ENCODE results near the gene CAPRIN1.

Gene CAPRIN1, protein sequence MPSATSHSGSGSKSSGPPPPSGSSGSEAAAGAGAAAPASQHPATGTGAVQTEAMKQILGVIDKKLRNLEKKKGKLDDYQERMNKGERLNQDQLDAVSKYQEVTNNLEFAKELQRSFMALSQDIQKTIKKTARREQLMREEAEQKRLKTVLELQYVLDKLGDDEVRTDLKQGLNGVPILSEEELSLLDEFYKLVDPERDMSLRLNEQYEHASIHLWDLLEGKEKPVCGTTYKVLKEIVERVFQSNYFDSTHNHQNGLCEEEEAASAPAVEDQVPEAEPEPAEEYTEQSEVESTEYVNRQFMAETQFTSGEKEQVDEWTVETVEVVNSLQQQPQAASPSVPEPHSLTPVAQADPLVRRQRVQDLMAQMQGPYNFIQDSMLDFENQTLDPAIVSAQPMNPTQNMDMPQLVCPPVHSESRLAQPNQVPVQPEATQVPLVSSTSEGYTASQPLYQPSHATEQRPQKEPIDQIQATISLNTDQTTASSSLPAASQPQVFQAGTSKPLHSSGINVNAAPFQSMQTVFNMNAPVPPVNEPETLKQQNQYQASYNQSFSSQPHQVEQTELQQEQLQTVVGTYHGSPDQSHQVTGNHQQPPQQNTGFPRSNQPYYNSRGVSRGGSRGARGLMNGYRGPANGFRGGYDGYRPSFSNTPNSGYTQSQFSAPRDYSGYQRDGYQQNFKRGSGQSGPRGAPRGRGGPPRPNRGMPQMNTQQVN

DNA sequence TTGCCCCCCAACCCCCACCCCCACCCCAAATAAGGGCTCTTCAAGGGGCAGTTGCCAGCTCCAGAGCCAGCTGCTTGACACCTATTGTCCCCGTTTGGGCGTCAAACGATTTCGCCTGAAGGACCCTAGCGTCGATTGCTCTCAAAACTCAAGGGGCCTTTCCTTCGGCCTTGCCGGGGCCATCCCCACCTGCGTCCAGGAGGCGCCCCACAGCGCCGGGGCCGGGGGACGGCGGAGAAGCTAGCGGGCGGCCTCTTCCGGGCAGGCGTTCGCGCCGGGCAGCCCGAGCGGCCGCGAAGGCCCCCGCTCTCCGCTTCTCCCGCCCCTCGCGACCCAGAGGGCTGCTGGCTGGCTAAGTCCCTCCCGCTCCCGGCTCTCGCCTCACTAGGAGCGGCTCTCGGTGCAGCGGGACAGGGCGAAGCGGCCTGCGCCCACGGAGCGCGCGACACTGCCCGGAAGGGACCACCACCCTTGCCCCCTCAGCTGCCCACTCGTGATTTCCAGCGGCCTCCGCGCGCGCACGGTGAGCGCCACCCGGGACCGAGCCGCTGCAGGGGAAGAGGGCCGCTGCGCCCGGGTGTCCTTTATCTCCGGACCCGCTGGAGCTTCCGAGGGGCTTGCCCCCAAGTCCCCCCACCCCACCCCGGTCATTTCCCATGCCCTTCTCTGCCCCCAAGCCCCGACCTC, at the start of gene CAPRIN1:
Gene CAPRIN1, plus strand, starts transcription at position 383 of the 687 bp plus-strand sequence. CDS start 690 bp downstream, outside the sequence.
- DNase-seq = peak; percentile 81

DNA sequence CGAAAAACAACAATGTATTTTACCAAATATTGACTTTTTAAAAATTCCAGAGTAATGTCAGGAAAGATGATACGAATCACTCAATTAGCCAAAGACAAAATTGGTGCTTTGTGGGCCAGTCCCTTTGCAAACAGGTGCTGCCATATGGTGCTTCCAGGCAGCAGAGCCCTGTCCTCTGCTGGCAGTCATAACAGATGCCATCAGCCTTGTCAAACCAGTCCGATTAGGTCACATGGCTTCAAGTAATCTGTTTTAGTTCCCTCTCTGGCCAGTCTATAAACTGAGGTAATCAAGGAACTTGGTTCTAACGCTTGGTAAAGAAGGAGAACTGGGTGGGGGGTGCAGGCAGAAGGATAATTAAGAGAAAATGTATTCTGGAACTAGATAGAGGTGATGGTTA, 49.1 kb upstream of the CAPRIN1 start:
- DNase-seq = no peak

DNA sequence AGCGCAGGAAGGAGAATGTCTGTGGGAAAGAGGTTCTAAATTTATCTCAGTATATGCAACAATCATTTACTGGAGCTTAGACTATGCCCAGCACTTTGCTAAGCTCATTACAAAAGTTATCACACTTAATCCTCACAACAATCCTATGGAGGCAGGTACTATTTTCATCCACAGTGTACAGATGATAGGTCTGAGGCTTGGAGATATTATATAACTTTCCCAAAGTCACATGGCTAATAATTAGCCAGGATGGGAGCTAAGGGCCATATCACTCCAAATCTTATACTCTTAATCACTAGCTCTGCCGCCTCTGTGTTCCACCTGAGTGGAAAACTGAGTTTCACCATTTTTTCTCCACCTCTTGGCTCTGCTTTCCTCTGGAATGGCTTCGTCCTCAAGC, 47.3 kb upstream of the CAPRIN1 start:
- no peak for DNase-seq

DNA sequence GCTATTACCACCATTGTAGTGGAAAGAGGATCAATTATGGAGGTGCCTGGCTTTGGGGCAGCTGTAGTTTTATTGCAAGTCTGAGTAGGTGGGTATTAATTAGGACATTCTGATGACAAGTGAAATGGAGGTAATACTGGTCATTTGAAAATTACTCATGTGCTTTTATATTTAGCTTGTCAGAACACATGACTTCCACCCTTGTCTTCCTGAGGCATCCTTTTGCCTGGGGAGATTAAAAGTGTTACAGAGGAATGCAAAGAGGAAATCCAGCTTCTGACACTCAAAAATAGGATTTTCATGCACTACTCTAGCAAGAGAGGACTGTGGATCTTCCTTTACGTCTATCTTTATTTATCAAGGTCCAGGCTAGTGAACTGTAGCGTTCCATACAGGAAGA, 44.7 kb upstream of the CAPRIN1 start:
- no peak for DNase-seq

DNA sequence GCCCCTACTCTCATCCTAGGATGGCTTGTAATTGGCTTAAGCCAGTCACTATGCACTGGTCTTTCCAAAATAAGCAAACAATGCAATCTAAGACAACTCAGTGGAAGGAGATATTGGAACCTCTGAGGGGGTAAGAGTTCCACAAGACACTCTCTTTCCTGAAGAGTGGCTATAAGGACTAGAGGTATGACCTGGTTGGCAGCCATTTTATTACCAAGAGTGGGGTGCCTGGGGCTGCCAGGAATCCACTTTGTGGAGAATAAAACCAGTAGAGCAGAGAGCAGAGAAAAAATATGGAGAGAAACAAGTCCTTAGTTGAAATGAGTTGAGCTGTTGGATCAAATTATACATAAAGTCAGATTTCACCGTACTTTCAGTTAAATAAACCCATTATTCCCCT, 38.8 kb upstream of the CAPRIN1 start:
- DNase-seq = no peak

DNA sequence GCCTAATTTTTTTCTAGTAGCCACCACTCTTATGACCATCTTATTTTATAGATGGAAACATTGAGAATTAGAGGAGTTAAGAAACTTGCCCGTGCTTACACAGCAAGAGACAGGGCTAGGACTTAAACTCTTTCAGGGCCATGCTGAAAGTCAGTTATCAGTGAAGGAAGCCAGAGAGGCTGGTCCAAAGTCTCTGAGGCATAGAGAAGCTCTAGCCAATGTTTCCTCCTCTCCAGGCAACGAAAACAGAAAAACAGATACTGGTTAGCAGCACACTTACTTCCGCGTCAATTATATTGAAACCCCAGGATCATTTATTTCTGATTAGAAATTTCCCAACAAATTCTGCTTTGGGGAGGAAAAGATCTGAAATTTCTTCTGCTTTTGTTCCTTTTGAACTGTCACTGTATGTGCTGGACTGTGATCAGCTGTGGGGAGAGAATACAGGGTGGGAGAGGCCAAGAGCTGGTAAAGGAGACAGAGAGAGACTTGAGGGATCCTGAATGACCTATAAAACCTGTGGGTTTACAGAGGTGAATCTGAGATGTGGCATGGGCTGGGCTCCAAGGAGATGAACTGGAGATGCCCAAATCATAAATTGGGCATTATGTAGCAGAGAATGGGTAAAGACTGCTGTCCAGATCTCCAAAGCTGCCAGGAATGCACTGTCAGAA, 37.5 kb upstream of the CAPRIN1 start:
- no peak for DNase-seq

DNA sequence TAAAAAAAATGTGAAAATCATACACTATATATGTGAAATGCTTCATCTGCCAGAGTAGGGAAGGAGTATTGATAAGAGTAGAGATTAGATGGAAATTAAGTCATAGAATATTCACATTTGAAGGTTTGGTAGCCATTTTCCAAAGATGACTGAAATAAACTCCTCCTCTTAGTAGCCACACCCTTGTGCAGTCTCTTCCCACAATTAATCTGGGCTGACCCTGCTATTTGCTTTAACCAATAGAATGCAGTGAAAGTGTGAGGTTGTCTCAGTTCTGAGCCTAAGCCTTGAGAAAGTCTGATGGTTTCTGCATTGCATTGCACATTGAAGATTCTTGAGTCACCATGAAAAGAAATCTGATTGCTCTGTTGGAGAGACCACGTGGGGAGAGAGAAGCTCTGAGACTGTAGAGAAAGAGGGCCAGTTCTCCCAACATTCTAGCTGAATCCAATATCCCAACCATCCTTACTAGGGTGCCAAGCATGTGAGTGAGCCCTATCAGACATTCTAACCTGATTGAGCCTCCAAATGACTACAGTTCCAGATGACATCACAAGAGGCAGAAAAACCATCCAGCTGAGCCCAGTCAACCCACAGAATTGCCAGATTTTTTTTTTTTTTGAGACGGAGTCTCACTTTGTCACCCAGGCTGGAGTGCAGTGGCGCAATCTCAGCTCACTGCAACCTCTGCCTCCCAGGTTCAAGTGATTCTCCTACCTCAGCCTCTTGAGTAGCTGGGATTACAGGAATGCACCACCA, 29.4 kb upstream of the CAPRIN1 start:
- no peak for DNase-seq

DNA sequence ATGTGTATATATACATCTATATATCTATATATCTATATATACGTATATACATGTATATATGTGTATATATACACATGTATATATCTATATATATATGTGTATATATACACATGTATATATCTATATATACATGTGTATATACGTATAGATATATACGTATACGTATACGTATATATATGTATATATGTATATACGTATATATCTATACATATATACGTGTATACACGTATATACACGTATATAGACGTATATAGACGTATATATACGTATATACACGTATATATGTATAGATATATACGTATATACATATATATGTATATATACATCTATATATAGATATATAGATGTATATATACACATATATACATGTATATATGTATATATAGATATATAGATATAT, 25.1 kb upstream of the CAPRIN1 start:
- DNase-seq = no peak

DNA sequence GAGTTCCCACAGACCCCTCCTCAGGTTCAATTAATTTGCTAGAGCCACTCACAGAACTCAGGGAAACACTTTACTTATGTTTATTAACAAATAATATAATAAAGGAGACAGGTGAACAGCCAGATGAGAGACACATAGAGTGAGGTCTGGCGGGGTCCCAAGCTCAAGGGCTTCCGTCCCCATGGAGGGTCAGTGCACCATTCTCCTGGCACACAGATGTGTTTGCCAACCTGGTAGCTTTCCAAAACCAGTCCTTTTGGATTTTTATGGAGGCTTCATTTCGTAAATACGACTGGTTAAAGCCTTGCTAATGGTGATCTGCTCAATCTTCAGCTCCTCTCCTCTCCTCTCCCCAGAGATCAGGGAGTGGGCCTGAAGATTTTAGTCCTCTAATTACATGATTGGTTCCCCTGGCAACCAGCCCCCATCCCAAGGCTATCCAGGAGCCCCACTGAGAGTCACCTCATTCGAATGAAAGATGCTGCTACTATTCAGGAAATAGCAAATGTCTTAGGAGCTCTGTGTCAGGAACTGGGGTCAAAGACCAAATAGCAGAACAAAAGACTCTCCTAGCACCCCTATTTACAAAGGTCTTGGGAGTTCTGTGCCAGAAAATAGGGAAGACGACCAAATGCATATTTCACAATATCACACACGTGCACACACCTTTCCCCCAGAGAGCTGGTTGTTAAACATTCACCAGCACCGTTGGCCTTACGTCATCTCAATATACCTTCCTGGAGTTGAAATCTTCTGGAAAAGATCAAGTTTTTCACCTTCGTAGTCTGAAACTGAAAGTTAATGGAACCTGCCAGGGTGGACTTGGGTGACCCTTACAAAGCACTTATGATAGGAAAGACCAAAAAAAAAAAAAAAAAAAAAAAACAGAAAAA, 23.8 kb upstream of the CAPRIN1 start:
- DNase-seq = no peak

DNA sequence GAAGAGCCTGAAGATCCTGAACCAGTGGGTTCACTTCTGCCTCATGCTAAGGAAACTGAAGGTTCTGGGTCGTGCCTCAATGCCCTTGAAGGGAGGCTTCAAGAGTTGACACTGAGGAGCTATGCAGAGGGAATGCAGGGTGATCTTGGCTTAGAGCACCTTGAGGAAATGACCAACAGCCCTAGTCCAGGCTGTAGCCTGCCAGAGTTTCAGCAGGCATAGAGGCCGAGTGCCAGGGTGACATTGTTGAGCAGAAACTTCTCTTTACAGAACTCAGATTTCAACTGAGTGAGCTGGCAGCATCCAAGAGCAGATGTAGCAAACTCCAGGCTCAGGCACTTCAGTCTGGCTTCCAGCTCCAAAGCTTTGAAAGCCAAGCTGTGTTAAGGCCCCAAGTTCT, 23.1 kb upstream of the CAPRIN1 start:
- DNase-seq = no peak

DNA sequence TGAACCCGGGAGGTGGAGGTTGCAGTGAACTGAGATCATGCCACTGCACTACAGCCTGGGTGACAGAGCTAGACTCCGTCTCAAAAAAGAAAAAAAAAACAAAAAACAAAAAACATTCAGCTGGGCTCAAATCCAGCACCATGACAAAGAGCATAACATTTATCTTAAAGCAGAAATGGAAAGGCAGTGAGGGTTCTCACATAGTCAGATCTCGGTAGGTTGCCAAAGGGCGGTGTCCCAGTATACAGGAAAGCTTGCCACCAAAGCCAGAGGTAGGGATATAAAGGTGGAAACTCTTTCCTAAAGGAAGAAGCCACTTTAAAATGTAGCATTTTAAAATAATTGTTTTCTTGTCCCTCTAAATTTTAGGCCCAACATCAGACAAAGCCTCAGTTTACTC, 22.4 kb upstream of the CAPRIN1 start:
- DNase-seq = no peak

DNA sequence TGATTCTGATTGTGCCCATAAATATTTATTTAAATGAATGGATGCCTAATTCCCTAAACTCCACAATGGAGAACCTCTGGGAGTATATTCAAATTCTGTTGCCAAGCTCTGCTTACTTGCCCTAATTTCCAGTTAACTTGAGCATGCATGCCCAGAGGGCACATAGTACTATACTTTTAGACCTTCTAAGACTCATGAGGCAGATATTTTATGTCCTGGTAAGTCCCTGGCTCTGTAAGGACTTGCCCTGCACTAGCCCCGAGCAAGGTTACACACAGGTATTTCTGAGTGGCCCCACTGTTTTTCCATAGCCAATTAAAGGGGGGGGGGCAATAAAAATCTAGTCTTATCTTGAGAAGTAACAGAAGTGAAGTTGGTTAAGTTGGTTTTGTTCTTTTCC, 21.1 kb upstream of the CAPRIN1 start:
- DNase-seq = no peak

DNA sequence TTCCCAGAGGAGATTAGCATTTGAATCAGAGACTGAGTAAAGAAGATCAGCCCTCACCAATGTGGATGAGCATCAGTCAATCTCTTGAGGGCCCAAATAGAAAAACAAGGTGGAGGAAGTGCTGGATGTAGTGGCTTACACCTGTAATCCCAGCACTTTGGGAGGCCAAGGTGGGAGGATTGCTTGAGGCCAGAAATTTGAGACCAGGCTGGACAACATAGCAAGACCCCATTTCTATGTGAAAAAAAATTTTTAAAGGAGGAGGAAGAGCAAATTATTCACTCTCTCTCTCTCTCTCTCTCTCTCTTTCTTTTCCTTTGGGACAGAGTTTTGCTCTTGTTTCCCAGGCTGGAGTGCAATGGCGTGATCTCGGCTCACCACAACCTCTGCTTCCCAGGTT, 18.1 kb upstream of the CAPRIN1 start:
- DNase-seq = no peak

DNA sequence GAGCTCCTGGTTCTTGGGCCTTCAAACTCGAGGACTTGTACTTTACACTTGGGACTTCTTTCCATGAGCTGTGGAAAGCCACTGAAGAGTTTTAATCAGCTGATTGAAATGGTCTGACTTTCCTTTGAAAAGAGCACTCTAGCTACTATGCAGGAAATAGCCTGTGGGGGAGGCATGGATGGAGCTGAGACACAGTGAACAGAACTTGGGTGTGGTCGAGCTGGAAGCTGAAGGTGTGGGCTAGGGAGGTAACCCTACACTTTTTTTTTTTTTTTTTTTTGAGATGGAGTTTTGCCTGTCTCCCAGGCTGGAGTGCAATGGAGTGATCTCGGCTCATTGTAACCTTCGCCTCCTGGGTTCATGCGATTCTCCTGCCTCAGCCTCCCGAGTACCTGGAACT, 17.5 kb upstream of the CAPRIN1 start:
- DNase-seq = no peak

DNA sequence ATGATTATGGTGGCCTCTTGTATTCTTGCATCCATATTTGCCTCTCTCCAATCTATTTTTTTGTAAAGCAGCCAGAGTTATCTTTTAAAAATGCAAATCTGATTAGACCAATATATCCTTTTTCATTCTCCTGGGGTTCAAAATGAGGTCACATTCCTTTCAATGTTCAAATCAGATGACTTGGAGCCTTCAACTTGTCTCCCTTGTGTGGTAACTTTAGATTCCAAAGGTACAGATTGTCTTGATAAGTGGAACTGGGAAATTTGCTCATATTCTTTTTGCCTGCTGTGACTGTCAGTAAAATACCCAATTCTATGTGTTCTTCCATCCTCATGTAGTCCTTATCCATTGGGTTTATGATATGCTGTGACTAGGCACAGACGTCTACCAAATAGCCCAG, 15.1 kb upstream of the CAPRIN1 start:
- no peak for DNase-seq

DNA sequence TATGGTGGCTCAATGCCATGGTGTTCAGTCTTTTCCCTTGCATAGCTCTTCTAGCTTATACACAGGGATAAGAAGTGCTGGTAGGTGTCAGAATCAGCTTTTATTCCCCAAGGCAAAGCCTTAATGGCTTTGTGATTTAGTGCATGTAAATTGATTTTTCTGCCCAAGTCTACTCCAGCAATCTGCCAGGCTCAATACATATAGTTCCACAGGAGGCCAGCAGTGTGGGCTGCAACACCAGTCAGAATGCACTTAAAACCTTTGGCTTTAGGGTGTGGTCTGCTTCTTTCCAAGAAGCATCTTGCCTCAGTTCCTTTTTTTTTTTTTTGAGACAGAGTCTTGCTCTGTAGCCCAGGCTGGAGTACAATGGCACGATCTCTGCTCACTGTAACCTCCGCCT, 14.5 kb upstream of the CAPRIN1 start:
- DNase-seq = no peak

DNA sequence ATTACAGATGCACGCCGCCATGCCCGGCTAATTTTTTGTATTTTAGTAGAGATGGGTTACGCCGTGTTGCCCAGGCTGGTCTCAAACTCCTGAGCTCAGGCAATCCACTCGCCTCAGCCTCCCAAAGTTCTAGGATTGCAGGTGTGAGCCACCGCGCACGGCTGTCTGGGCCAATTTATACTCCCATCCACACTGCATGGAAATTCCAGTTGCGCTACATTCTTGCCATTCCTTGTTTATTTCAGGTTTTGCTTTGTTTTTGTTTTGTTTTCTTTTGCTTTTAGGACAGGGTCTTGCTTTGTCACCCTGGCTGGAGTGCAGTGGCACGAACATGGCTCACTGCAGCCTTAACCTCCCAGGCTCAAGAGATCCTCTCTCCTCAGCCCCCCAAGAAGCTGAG, 11.0 kb upstream of the CAPRIN1 start:
- DNase-seq = no peak

DNA sequence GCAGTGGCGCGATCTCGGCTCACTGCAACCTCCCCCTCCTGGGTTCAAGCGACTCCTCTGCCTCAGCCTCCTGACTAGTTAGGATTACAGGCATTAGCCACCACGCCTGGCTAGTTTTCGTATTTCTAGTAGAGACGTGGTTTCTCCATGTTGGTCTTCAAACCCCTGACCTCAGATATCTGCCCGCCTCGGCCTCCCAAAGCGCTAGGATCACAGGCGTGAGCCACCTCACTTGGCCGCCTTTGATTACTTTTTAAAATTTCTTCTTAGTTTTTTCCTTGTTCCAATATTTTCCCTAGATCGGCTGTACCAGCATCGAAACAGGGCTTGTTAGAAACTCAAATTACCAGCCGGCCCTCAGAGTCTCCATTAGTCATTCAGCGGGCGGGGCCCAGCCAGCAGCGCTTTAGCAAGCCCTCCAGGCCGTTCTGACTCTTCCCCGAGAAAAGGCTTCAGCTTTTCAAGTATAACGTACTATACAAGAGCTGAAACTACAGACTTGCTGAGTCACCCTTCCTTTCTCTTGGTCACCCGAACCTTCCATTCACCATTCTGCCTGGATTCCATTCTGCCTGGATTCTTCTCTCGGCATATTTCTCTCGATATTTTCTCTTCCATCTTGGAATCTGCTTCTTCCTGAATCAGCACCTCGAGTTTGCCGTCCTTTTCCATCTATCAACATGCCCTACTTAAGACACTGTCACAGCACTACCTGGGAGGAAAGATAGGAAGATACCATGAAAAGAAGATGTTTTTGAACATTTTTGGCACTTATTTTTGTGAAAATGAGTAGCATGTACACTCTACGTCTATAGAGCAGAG, 6.7 kb upstream of the CAPRIN1 start:
- no peak for DNase-seq

DNA sequence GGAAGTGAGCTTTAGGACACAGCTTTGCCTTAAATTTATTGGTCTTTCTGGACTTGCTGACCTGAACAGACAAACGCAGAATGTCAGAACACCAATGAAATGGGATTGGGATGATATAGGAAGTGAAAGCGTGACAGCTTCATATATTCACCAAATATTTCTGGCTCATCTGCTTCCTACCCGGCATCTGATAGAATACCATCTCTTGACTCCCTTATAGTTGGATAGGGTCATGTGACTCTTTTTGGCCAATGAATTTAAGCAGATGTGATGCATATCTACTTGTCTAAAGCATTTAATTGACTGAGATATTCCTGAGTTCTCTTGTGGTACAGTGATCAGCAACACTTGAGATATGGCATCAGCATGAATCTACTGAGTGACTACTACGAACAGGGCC, 2.5 kb upstream of the CAPRIN1 start:
- DNase-seq = no peak

DNA sequence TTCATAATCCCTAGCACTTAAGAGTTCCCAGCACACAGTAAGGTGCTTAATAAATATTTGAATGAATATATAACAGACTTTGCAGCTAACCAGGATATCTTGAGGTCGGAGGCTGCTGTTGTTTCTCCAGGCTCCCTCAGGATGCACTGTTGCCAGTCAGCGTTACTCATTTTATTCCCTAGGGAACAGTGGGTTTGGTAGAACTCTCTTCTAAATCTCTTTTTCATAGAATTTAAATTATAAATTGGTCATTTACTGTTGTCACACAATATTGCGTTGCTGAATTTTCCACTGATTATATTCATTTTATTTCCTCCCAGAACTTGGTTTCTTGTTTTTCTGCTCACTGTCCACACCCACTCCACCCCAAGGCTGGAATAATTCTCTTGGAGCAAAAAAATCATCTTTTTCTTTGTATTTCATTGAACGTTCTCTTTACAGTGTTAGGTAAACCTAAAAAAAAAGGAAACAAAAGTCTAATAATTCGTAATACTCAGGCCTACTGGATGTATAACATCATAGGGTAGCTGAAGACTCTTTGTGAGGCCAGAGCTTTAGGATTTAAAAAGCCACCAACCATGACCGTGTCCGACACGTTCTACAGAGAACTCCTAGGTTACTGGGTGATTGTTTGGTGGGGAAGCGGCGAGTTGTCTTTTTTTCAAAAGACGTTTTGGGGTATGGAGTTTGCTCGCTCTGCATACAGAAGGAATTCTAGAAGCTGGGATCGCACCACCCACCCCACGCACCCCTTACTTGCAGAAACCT, 766 bp upstream of the CAPRIN1 start:
- DNase-seq = peak; percentile 30
